Measurements from ENCODE around the gene SLC49A3.

- no peak for TF ChIP-seq CTCF (IDR thresholded peaks at IDR 0.05)
- TF ChIP-seq POLR2A (IDR thresholded peaks at IDR 0.05) = no peak
Observed at GRCh38 chr4:678331-679103, 10.4 kb downstream of the SLC49A3 start.
